Endothelial cell of coronary artery (primary cell): ENCODE results near the gene PUS10. TPM values are rescaled to one million over a fixed set of nuclear protein-coding genes. Genes with fewer than 3 reads are reported as not detected.

Source experiments
- total RNA-seq: library from RNA; depleted of rRNA; stranded (reverse); fragments of >200 nt; gene quantifications from 2 replicates; pipeline ENCODE4 v1.2.3, GENCODE V29; 2014

Gene PUS10
- 6.5 and 7.5 TPM in 2 replicates for total RNA-seq

GRCh38 chr2:61017556-61018317, at the start of gene PUS10, which contains the start of gene PEX13:
Gene PUS10, minus strand, starts transcription at chr2:61018255. Its CDS starts 6,365 bp downstream, at chr2:61011890.
Gene PEX13, plus strand, starts transcription at chr2:61017720. Its CDS starts 40 bp downstream, at chr2:61017760.

GRCh38 chr2:61065714-61066709, 48.0 kb upstream of the PUS10 start, which contains the start of gene SANBR:
Gene SANBR, plus strand, starts transcription at chr2:61065871. Its CDS starts 4,480 bp downstream, at chr2:61070351.

Other genes starting within 250 kb of the PUS10 start
- 4.5 and 5.9 TPM in 2 replicates for gene REL, start 136.7 kb downstream of the PUS10 start, total RNA-seq
- 28.9 and 30.3 TPM in 2 replicates for gene PEX13, start 535 bp downstream of the PUS10 start, total RNA-seq
- 16.8 and 21.8 TPM in 2 replicates for gene SANBR, start 47.6 kb upstream of the PUS10 start, total RNA-seq
- 13.6 and 20.2 TPM in 2 replicates for gene C2orf74, start 143.9 kb upstream of the PUS10 start, total RNA-seq